ENCODE data around the gene BUB1B. TPM values are rescaled to one million over a fixed set of nuclear protein-coding genes. Genes with fewer than 3 reads are reported as not detected.

BUB1B gene
- total RNA-seq, 2 experiments from 2014 or later: 81.1 to 89.0 TPM

DNA sequence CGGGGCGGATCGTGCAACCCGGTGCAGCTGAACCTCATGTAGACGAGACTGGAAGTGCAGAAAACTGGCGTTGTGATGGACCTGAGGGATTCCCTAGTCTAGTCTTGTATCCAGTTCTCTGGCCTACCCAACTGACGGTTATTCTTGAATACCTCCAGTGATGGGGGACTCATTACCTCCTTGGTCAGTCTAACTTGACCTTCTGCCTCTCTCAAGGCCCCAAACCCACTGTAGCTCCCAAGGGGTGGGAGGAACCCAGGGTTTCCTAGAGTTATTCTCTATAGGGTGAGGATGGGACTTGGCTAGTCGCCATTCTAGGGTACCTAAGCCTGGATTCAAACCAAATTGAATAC is 89.4 kb downstream of the BUB1B start:
- H3K4me3 Mint-ChIP-seq: no peak overlapping the region
- ChIA-PET POLR2A (no interaction called here), CTCF (interaction anchor here (1.3 to 1.7 kb wide), 2 partner anchors 25 to 32 kb away, joined by 5 to 7 read pairs; no protein-coding TSS in a partner anchor)
- H3K27ac Mint-ChIP-seq: no peak overlapping the region
- H3K4me1 Mint-ChIP-seq: peaks cover 7% of the 10 kb centered on the region
- H3K36me3 Mint-ChIP-seq (ENCODE audit: low read depth): no peaks in the 10 kb centered on the region
- H3K9me3 Mint-ChIP-seq: no peaks in the 10 kb centered on the region
- H3K27me3 Mint-ChIP-seq: peaks cover 42% of the 10 kb centered on the region
- DNase-seq: no peak

DNA sequence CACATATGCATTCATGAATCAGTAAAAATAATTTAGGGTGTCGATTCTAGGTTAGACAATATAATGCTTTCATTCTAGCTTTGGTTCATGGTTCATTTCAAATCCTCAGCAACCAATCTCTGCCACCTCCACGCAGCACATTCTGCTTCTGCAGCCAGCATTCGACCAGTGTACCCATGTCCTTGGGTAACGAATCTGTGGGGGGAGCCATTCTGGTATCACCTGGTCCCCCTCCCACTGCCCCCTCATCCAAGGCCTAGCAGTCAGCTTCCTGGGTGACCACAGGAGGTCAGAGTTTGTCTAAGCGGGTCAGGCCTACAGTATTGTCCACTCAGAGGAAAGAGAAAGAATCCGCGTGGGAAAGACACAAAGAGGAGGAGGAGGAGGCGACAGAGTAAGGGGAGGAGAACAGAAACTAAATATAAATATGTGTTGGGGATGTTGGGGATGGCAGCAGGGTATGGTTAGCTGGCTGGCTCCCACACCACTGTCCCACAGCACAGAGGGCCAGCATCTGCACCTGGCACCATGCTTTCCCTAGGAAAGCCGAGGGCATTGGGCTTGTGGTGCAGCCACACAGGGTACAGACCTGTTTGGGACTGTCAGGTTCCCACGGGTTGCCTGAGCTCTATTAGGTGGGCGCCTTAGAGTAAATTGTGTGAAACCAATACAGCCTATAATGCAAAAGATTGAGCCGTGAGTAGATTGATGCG is 90.1 kb downstream of the BUB1B start:
- CTCF ChIA-PET: interaction anchor here (1.3 to 1.7 kb wide), 2 partner anchors 24 to 33 kb away, joined by 5 to 7 read pairs; no protein-coding TSS in a partner anchor
- H3K4me3 Mint-ChIP-seq: no peak overlapping the region
- POLR2A ChIA-PET: no interaction called here
- peaks cover 7% of the 10 kb centered on the region for H3K4me1 Mint-ChIP-seq
- no peak for DNase-seq
- no peak overlapping the region for H3K27ac Mint-ChIP-seq
- peaks cover 42% of the 10 kb centered on the region for H3K27me3 Mint-ChIP-seq
- no peaks in the 10 kb centered on the region for H3K36me3 Mint-ChIP-seq (ENCODE audit: low read depth)
- H3K9me3 Mint-ChIP-seq: no peaks in the 10 kb centered on the region

DNA sequence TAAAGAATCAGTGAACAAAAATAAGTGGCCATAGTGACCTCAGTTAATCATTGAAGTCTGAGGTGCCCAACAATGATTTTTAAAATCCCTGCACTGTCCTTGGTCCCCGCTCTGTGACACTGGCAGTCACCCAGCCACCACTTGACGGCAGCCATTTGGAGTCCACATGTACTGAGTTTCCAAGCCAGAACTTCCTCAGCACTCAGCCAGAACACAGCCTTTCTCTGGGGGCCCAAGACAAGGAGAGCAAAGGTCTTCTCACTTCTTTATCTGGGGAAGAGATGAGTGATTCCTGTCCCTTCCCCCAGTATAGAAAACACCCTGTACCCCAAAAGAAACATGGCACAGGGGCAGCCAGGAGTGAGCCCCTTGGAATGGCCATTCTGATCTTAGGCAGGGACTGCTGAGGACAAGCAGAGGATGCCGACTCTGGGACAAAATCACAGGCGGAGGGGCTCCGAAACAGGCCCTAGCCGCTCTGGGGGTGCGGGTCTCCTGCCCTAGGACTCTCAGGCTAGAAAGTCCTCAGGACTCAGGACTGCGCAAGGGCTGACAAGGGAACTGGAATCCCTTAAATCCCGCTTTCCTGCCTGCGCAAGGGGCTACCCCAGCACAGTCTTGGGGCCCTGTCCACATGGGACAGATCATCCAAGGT is 90.7 kb downstream of the BUB1B start:
- CTCF ChIA-PET: interaction anchor here (1.3 to 1.7 kb wide), 2 partner anchors 23 to 34 kb away, joined by 5 to 7 read pairs; no protein-coding TSS in a partner anchor
- Mint-ChIP-seq H3K27me3 (peaks cover 42% of the 10 kb centered on the region), H3K9me3 (no peaks in the 10 kb centered on the region), H3K4me3 (no peak overlapping the region), H3K4me1 (peaks cover 7% of the 10 kb centered on the region), H3K36me3 (ENCODE audit: low read depth) (no peaks in the 10 kb centered on the region), H3K27ac (no peak overlapping the region)
- POLR2A ChIA-PET: no interaction called here
- DNase-seq: no peak

DNA sequence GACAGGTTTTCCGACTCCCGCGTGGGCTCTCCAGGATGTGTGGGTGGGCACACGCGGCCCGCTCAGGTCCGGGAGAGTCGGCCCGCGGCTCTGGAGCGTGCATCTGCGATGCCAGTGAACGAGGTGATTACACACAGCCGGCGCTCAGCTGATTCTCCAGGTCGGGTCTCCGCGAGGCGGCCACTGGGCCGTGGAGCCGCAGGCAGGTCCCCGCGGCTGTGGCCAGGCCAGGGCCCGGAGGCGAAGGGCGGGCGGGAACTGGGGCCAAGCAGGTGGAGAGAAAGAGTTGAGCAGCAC is 91.2 kb downstream of the BUB1B start:
- no peak for DNase-seq
- ChIA-PET CTCF (no interaction called here), POLR2A (no interaction called here)
- no peak overlapping the region for H3K4me3 Mint-ChIP-seq
- peaks cover 42% of the 10 kb centered on the region for H3K27me3 Mint-ChIP-seq
- H3K36me3 Mint-ChIP-seq (ENCODE audit: low read depth): no peaks in the 10 kb centered on the region
- no peak overlapping the region for H3K27ac Mint-ChIP-seq
- peaks cover 7% of the 10 kb centered on the region for H3K4me1 Mint-ChIP-seq
- no peaks in the 10 kb centered on the region for H3K9me3 Mint-ChIP-seq

DNA sequence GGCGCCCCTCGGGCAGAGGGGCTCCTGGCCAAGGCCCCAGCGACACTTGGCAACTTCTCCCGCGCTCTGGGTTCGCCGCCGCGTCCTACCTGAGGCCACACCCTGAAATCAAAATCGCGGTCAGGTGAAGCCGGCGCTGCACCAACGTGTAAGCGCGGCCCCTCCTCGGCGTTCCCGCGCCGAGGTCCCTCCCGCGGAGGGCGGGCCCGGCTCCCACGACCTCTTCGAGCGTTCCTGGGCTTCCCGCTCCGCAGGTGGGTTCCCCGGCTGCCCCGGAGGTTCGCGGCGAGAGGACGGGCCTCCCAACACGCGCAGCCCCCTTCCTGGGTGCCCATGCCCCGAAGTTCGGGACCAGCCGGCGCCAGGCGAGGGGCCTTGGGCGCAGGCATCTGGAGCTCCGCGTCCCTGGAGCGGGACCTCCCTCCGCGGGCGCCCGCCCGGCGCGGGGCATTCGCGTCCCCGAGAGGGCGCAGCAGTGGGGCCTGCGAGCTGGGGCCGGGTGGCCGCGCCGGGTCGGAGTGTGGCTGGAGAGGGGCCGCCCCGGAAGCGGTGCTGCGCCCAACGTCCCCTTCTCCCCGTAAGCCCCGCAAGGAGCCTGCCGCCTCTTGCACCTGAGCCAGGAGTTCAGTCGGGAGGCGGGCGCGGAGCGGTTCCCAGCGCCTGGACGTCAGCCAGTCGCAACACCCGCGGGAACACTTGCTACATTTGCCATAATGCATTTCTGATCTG is 91.7 kb downstream of the BUB1B start:
- Mint-ChIP-seq H3K4me1 (peaks cover 7% of the 10 kb centered on the region), H3K36me3 (ENCODE audit: low read depth) (no peaks in the 10 kb centered on the region), H3K27me3 (peaks cover 42% of the 10 kb centered on the region), H3K9me3 (no peaks in the 10 kb centered on the region), H3K27ac (no peak overlapping the region), H3K4me3 (peak overlapping the region; percentile 71)
- ChIA-PET CTCF (no interaction called here), POLR2A (no interaction called here)
- no peak for DNase-seq

DNA sequence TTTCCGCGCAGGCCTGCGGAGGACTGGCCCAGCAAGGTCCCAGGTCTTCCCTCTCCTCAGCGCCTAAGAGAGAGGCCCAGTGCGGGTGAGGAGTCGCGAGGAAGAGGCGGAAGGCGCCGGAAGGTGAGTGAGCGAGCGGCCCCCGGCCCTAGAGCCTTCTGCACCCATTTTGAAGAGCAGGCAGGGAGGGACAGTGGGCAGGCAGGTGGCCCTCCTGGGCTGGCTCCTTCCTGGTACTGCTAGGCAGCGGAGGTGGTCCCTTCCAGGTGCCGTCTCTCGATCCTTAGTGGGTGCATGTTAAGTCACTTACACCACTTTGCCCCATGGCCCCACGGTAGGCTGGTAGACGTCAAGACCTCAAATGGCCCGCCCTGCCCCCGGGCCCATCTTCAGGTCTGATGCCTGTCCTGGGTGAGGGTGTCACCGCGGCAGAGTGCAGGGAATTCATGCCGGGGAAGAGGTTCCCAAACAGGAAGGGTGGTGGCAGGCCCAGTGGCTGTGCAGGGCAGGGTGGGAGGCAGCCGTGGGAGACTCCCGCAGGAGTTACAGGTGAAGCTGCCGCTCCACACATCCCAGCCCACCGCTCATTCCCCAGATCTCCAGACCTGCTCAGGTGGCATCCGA is 92.4 kb downstream of the BUB1B start:
- peak overlapping the region; percentile 71 for H3K4me3 Mint-ChIP-seq
- no peak for DNase-seq
- peaks cover 7% of the 10 kb centered on the region for H3K4me1 Mint-ChIP-seq
- peaks cover 42% of the 10 kb centered on the region for H3K27me3 Mint-ChIP-seq
- no peak overlapping the region for H3K27ac Mint-ChIP-seq
- POLR2A ChIA-PET: no interaction called here
- no peaks in the 10 kb centered on the region for H3K9me3 Mint-ChIP-seq
- no peaks in the 10 kb centered on the region for H3K36me3 Mint-ChIP-seq (ENCODE audit: low read depth)
- CTCF ChIA-PET: no interaction called here

DNA sequence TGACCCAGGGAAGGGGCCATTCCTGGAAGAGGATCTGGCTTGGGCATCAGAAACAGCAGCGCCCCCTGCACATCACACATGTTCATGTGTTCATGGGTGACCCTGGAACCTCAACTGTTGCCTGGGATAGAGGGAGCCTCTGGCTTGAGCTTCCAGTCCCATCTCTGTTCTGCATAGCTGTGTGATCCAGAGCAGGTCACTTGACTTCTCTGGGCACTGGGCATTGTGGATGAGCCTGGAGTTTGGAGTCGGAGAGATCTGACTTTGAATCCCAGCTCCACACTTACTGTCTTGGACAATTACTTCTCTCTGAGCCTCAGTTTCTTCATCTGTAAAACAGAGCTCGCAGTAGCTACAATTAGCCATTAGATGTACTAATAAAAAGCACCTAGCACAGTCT is 93.6 kb downstream of the BUB1B start:
- Mint-ChIP-seq H3K4me3 (no peak overlapping the region), H3K4me1 (peaks cover 7% of the 10 kb centered on the region), H3K9me3 (no peaks in the 10 kb centered on the region), H3K27ac (no peak overlapping the region), H3K36me3 (ENCODE audit: low read depth) (no peaks in the 10 kb centered on the region), H3K27me3 (peaks cover 42% of the 10 kb centered on the region)
- ChIA-PET CTCF (interaction anchor here (0.7 to 1.8 kb wide), 6 partner anchors 11 to 51 kb away, joined by 3 to 8 read pairs (median 4); no protein-coding TSS in a partner anchor), POLR2A (no interaction called here)
- DNase-seq: no peak

DNA sequence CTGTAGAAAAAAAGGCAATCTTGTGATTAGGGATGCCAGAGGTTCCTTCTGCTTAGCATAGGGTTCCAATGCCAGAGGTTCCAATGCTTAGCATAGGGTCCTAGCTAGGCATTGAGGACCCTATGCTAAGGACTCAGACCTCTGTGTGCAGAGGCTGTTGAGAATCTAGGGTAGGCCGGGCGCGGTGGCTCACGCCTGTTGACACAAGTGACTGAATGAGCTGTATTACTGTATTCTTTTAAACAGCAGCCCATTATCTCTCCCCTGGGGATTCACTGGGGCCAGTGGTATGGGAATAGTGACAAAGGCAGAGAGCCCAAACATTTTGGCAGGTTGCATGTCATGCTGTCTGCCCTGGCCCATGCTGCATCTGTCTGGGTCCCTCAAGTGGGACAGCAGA is 94.2 kb downstream of the BUB1B start:
- Mint-ChIP-seq H3K4me3 (no peak overlapping the region), H3K4me1 (peaks cover 7% of the 10 kb centered on the region), H3K27ac (no peak overlapping the region), H3K9me3 (no peaks in the 10 kb centered on the region), H3K36me3 (ENCODE audit: low read depth) (no peaks in the 10 kb centered on the region), H3K27me3 (peaks cover 39% of the 10 kb centered on the region)
- POLR2A ChIA-PET: no interaction called here
- CTCF ChIA-PET: interaction anchor here (0.7 to 1.8 kb wide), 7 partner anchors 10 to 50 kb away, joined by 3 to 8 read pairs (median 4); no protein-coding TSS in a partner anchor
- DNase-seq: no peak

DNA sequence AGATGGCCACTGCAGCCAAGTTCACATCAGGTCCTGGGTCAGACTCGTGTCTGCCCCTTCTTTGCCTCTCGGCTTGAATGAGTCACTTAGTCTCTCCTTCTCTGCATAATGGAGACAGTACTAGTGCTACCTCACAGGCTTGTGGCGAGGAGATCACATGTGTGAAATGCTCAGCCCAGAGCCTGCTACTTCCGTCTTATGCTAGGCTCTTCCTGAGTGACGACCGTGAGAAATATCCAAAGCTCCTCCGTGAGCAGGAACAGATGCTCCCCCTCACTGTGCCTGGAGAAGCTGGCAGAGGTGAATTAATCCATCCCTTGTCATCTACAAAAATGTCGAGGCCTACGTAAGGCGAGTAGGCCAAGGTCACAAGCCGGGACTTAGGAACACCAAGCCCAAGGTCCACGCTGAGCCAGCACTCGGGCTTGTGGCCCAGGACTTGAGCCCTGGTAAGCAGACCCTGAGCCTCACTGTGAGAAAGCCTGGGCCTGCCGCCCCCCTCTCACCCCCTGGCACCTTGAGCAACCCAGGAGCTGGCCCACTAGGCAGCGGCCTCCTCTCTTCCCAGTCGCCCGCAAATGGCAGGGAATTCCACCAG is 95.9 kb downstream of the BUB1B start:
- Mint-ChIP-seq H3K9me3 (no peaks in the 10 kb centered on the region), H3K4me1 (peaks cover 7% of the 10 kb centered on the region), H3K27me3 (peaks cover 29% of the 10 kb centered on the region), H3K4me3 (no peak overlapping the region), H3K36me3 (ENCODE audit: low read depth) (no peaks in the 10 kb centered on the region), H3K27ac (no peak overlapping the region)
- ChIA-PET POLR2A (no interaction called here), CTCF (interaction anchor here (1.0 to 3.6 kb wide), 2 partner anchors 17 to 369 kb away, joined by 3 to 15 read pairs; no protein-coding TSS in a partner anchor)
- DNase-seq: no peak

DNA sequence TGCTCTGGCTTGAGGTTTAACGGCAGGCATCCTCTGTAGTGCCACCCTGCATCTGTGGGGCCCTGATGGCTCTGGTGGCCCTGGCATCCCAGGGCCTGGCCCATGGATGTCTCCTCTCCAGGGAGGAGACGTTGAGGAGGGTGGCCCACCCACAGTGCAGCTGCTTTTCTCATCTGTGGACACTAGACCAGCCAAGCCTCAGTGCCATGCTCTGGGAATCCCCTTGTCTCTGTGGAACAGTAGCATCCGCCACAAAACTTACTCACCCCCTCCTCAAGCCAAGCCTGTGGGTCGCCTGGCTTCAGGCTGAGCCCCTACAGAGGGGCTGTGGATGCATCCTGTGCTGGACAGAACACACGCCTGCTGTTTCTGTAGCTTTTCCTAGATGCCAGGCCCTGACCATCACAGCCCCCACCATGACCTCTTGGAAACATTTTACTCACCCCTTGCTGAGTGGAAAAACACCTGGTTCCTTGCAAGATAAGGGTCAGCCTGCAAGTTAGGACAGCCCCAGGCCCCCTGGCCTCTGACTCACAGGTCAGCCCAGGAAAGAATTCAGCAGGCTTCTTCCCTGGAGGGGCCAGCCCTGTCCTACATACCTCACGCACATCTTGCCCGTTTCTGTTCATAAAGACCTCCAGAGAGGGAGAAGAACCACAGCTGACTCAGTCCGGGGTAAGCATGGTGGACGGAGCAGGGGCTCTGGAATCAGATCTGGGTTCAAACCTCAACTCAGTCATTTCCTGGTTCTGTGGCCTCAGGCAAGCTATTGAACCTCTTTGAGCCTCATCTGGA is 97.0 kb downstream of the BUB1B start:
- peaks cover 25% of the 10 kb centered on the region for H3K27me3 Mint-ChIP-seq
- H3K9me3 Mint-ChIP-seq: no peaks in the 10 kb centered on the region
- H3K36me3 Mint-ChIP-seq (ENCODE audit: low read depth): no peaks in the 10 kb centered on the region
- CTCF ChIA-PET: interaction anchor here (1.0 to 3.6 kb wide), 3 partner anchors 16 to 370 kb away, joined by 3 to 15 read pairs (median 3); no protein-coding TSS in a partner anchor
- H3K4me1 Mint-ChIP-seq: peaks cover 7% of the 10 kb centered on the region
- POLR2A ChIA-PET: no interaction called here
- no peak for DNase-seq
- H3K4me3 Mint-ChIP-seq: no peak overlapping the region
- no peak overlapping the region for H3K27ac Mint-ChIP-seq

DNA sequence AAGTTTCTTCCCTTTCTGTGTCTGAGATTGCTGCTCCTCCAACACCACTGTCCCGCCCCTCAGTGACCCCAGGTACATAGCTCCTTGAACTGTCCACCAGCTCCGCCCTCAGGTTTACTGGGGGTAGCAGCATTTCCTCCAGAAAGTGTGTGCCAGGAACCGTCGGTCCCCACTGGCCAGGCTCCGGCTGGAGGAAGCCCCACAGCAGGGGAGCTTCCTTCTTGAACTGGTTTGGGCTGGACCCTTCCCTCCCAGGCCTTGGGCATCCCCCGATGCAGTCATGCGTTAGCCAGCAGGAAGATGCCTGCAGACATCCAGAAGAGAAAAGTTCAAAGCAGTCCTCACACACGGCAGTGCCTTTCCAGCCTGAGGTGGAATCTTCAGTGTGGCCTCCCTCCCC is 97.7 kb downstream of the BUB1B start:
- H3K27ac Mint-ChIP-seq: no peak overlapping the region
- H3K9me3 Mint-ChIP-seq: no peaks in the 10 kb centered on the region
- peaks cover 19% of the 10 kb centered on the region for H3K27me3 Mint-ChIP-seq
- CTCF ChIA-PET: interaction anchor here (1.5 to 3.6 kb wide), 2 partner anchors 15 to 18 kb away, joined by 3 to 15 read pairs; no protein-coding TSS in a partner anchor
- no peak overlapping the region for H3K4me3 Mint-ChIP-seq
- peaks cover 3% of the 10 kb centered on the region for H3K4me1 Mint-ChIP-seq
- H3K36me3 Mint-ChIP-seq (ENCODE audit: low read depth): no peaks in the 10 kb centered on the region
- no peak for DNase-seq
- POLR2A ChIA-PET: no interaction called here

DNA sequence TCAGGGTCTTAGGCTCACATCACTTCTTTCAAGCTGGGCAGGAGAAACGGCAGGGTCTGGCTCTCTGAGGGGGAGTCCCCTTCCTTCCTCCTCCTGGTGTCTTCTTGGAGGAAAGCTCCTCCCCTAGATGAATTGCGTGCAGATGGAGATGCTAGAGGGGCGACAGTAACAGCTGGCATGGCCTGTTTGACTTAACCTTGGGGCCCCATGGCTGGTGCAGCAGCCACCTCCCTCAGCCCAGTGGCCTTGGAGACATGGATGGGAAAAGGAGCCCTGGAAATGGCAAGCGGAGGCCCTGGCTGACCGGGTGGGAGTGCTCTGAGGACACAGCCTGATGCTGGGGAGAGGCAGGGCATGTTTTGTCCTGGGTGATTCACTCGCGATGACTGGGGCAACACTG is 98.2 kb downstream of the BUB1B start:
- ChIA-PET CTCF (interaction anchor here (1.5 to 3.6 kb wide), 2 partner anchors 15 to 19 kb away, joined by 3 to 15 read pairs; no protein-coding TSS in a partner anchor), POLR2A (no interaction called here)
- Mint-ChIP-seq H3K4me1 (no peaks in the 10 kb centered on the region), H3K27me3 (peaks cover 15% of the 10 kb centered on the region), H3K4me3 (no peak overlapping the region), H3K36me3 (ENCODE audit: low read depth) (no peaks in the 10 kb centered on the region), H3K27ac (no peak overlapping the region), H3K9me3 (no peaks in the 10 kb centered on the region)
- DNase-seq: no peak
